ENCODE data around the gene CAV1.

CAV1 gene

GRCh38 chr7:116553168-116553964 lies 28.5 kb downstream of the CAV1 start:
- DNase-seq: no peak

DNA sequence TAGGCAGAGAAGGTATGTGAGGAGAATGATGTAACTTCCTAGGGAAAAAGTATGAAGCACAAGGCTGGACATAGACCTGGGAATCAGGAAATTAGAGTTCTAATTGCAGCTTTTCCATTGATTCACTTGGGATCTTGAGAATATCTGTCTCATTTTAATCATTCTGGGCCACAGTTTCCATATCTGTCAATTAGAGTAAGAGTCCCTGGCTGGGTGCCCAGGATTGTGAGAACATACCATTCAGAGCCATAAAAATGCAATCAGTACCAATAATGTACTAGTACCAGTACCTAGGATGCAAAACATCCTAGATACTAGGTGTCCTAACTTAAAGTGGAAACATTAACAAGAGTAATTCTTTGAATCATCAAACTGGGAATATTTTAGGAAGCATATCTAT lies 29.6 kb downstream of the CAV1 start:
- peak in 1 of 51 donors; percentile 2 for DNase-seq

DNA sequence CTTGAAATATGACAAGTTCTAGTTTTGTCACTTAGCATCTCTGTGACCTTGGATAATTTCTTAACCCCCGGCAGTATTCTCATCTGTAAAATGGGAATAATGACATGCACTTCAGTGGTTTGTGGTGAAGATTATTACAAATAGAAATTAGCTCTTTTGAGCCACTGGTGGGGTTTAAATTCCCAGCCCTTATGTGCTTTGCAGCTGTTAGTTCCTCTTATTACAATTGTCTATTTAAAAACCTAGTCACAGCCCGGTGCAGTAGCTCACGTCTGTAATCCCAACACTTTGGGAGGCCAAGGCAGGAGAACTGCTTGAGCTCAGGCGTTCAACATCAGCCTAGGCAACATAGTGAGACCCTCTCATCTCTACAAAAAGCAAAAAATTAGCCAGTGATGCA lies 30.1 kb downstream of the CAV1 start:
- DNase-seq: no peak

DNA sequence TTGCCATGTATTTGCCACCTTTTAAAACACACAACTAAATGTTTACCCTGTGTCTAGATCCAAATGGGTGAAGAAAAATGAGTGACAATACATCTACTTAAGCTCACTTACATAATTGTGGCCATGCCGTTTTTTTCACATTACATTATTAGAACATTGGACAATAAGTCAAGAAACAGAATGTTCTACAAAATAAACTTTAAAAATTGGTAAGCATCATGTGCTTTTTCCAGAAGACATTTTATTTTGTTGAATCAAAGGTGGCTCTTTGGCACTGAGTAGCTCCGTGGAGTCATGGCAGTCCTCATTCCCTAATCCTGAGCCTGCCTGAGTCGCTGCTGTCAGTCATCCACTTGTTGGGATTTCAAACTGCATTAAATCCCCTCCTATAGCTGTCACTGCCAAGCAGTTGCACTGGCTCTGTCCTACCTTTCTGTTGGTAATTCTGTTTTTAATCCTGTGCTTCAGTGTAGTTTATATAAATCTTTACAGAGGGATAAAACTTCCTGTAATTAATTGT lies 32.3 kb downstream of the CAV1 start:
- DNase-seq: no peak

- no peak for DNase-seq
Observed at GRCh38 chr7:116557901-116558300, 33.1 kb downstream of the CAV1 start.

- DNase-seq: no peak
Observed at GRCh38 chr7:116560021-116560970, 35.5 kb downstream of the CAV1 start.

- no peak for DNase-seq
Observed at GRCh38 chr7:116561697-116562483, 37.1 kb downstream of the CAV1 start.

DNA sequence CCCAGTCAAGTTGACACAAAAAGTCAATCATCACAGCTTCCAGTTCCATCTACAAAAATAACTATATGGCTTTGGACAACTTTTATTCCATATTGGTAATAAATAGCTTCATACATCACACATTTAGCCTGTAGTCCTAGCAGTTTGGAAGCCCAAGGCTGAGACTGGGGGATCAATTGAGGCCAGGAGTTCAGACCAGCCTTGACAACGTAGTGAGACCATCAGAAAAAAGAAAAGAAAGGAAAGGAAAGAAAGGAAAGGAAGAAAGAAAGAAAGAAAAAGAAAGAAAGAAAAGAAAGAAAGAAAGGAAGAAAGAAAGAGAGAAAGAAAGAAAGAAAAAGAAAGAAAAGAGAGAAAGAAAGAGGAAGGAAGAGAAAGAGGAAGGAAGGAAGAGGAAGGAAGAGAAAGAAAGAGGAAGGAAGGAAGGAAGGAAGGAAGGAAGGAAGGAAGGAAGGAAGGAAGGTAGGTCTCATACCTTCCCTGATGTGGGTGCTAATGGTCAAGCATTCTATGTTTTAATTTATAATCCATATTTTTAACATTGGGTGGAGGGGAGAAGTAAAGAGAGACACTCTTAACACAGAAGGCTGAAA lies 37.8 kb downstream of the CAV1 start:
- DNase-seq: no peak

DNA sequence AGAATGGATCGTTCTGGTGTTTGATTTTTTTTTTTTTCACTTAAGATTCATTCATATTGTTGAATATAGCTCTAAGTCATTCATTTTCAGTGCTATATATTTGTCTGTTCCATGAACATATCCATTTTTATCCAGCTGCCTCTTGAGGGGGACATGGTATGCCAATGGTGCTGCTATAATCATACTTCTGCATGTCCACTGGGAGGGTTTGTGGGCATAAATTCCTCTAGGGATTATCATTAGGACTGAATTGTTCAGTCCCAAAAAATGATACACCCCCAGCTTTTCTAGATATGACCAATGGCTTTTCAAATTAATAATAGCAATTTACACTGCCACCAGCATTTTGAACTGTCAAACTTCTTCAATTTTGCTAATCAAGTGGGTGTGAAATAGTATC lies 41.1 kb downstream of the CAV1 start:
- no peak for DNase-seq

DNA sequence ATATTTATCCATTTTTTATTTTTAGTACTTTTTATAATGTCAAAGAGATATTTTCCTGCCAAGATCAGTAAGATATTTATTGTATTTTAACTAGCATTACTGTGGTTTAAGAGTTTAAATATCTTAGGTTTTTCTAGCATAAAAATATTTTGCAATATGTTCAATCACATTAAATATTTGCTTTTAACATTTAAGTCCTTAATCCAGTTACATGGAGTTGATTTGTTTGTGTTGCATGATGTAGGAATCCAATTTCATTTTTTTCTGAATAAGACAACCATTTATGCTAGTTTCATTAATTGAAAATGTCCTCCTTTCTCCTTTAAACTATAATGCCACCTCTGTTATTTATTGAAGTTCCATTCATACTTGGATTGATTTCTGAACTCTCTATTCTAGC lies 41.8 kb downstream of the CAV1 start:
- no peak for DNase-seq

DNA sequence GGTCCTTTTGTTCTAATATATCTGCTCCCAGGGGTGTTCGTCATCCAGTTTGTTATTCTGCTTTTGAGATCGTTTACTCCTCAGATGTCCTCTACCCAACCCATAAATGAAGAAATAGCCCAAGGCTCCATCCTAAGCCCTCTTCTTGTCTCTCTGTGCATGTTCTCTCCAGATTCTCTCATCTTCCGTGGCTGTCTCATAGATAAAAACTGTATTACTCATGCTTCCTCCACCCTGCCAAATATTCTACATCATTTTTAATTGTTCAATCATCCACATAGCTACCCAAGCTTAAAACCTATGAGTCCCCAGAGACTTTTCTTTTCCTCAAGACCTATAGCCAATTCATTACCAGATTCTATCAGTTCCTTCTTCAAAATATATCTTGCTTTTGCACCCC lies 44.9 kb downstream of the CAV1 start:
- no peak for DNase-seq

DNA sequence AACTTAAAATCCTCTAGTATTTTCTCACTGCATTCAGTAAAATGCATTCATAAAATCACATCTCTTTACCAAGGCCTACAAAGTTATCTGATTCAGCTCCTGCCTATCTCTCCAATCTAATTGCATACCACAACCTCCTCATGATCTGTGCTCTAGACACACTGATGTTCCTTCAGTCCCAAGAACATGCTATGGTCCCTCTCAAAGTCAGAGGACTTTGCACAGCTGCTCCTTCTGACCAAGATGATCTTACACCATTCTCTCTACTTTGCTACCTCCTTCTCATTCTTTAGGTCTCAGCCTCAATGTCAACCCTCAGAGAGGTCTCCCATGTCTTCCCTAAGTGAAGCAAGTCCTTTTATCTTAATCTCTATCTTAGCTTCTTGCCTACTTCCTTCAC lies 45.5 kb downstream of the CAV1 start:
- DNase-seq: no peak

GRCh38 chr7:116571037-116571436 lies 46.2 kb downstream of the CAV1 start:
- DNase-seq: no peak

GRCh38 chr7:116571552-116571951 lies 46.7 kb downstream of the CAV1 start:
- DNase-seq: no peak

- no peak for DNase-seq
Observed at GRCh38 chr7:116572036-116572435, 47.2 kb downstream of the CAV1 start.

GRCh38 chr7:116573541-116573940 lies 48.7 kb downstream of the CAV1 start:
- no peak for DNase-seq

- no peak for DNase-seq
Observed at GRCh38 chr7:116574025-116574822, 49.4 kb downstream of the CAV1 start.

DNA sequence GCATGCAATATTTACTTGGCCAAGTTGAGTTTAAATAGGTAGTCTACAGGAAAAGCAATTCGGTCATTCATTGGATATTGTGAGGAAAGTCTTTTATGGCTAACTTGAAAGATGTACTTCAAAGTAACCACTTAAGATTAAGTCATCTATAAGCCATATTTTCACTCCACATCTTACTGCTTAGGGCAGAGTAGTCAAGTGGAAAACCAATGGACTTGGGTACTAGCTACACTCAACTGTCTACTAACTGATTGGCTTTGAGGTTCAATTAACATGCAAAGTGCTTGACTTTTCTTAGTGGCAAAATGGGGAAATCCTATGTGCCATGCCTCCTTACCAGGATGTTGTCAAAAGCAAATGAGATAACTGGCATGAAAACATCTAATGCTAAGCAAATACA lies 51.0 kb downstream of the CAV1 start:
- DNase-seq: no peak

GRCh38 chr7:116576350-116577319 lies 51.8 kb downstream of the CAV1 start:
- DNase-seq: no peak
